A549 (cell line): ENCODE results near the gene NKIRAS2.

ENCODE experiments used
- CBX8 ChIP-seq: fragments of 200-600 bp; sonication (generic); IDR thresholded peaks from 2 replicates; pipeline ENCODE4 v1.6.1; 2016
- CHD4 ChIP-seq: fragments of 200-600 bp; sonication (generic); IDR thresholded peaks from 2 replicates; pipeline ENCODE4 v1.6.1; 2016; ENCODE audit warnings: antibody characterized with exemption, mild to moderate bottlenecking, borderline replicate concordance
- EP300 ChIP-seq, 2 experiments: fragments of >200 bp; sonication (Bioruptor Twin); formaldehyde crosslinking; IDR thresholded peaks; 2 replicates in 1 of 2; 3 replicates in 1 of 2; pipeline ENCODE4 v1.6.1; 2016 to 2017
- HDAC2 ChIP-seq: fragments of 200-600 bp; sonication (generic); IDR thresholded peaks from 2 replicates; pipeline ENCODE4 v1.6.1; 2016
- MAX ChIP-seq: IDR thresholded peaks from 2 replicates; pipeline ENCODE4 v1.6.1; 2012
- POLR2A ChIP-seq: IDR thresholded peaks from 2 replicates; pipeline ENCODE4 v1.6.1; 2012; ENCODE audit warnings: mild to moderate bottlenecking, low read length
- REST ChIP-seq: fragments of 200-600 bp; sonication (generic); IDR thresholded peaks from 2 replicates; pipeline ENCODE4 v1.6.1; 2016; ENCODE audit warnings: antibody characterized with exemption, mild to moderate bottlenecking, moderate library complexity
- RNF2 ChIP-seq: fragments of 200-600 bp; sonication (generic); IDR thresholded peaks from 2 replicates; pipeline ENCODE4 v1.6.1; 2016; ENCODE audit warnings: low read depth, mild to moderate bottlenecking, antibody characterized with exemption, moderate library complexity, borderline replicate concordance
- TP53 ChIP-seq: fragments of 250-450 bp; sonication (Bioruptor Pico); IDR thresholded peaks from 2 replicates; pipeline ENCODE4 v1.5.0; 2021; ENCODE audit warnings: mild to moderate bottlenecking, moderate library complexity
- USF2 ChIP-seq: fragments of 450-650 bp; IDR thresholded peaks from 2 replicates; pipeline ENCODE4 v1.6.1; 2014; ENCODE audit warnings: antibody characterized with exemption
- TF ChIP-seq, protein P1 (sequence below): fragments of >200 bp; sonication (Bioruptor Twin); formaldehyde crosslinking; IDR thresholded peaks from 3 replicates; pipeline ENCODE4 v1.5.1; 2016

DNA sequence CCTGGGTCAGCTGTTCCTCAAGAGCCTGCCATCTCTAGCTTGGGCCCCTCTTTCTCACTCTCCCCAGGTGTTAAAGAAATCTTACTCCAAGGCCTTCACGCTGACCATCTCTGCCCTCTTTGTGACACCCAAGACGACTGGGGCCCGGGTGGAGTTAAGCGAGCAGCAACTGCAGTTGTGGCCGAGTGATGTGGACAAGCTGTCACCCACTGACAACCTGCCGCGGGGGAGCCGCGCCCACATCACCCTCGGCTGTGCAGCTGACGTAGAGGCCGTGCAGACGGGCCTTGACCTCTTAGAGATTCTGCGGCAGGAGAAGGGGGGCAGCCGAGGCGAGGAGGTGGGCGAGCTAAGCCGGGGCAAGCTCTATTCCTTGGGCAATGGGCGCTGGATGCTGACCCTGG is 46.5 kb upstream of the NKIRAS2 start:
- no peak for TF ChIP-seq CBX8
- TF ChIP-seq CHD4, result no peak
- no peak for TF ChIP-seq POLR2A
- TF ChIP-seq, protein P1, sequence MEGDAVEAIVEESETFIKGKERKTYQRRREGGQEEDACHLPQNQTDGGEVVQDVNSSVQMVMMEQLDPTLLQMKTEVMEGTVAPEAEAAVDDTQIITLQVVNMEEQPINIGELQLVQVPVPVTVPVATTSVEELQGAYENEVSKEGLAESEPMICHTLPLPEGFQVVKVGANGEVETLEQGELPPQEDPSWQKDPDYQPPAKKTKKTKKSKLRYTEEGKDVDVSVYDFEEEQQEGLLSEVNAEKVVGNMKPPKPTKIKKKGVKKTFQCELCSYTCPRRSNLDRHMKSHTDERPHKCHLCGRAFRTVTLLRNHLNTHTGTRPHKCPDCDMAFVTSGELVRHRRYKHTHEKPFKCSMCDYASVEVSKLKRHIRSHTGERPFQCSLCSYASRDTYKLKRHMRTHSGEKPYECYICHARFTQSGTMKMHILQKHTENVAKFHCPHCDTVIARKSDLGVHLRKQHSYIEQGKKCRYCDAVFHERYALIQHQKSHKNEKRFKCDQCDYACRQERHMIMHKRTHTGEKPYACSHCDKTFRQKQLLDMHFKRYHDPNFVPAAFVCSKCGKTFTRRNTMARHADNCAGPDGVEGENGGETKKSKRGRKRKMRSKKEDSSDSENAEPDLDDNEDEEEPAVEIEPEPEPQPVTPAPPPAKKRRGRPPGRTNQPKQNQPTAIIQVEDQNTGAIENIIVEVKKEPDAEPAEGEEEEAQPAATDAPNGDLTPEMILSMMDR, result no peak
- no peak for TF ChIP-seq REST
- no peak for TF ChIP-seq EP300 (IDR thresholded peaks at IDR 0.05)
- TF ChIP-seq HDAC2, result no peak
- no peak for TF ChIP-seq MAX
- no peak for TF ChIP-seq RNF2
- no peak for TF ChIP-seq USF2
- no peak for TF ChIP-seq TP53 (CRISPR knock-in tag)
